HEK293 (cell line): ENCODE results near the gene BMP10.

Experiments
- CTCF ChIA-PET: fragments of 350-600 bp; formaldehyde crosslinking; extraction: SDS; loops from one replicate; lab custom pipeline; 2021; ENCODE audit warnings: antibody characterized with exemption; lab: Yijun Ruan, JAX
- POLR2A ChIA-PET: fragments of 300-600 bp; formaldehyde crosslinking; extraction: SDS; loops from one replicate; lab custom pipeline; 2020; ENCODE audit warnings: antibody characterized with exemption, inconsistent platforms; lab: Yijun Ruan, JAX
- H3K27ac ChIP-seq: fragments of 200-500 bp; sonication (Bioruptor generic); 2 replicates; pipeline ENCODE4 v1.5.1; 2014; ENCODE audit warnings: low read depth, low read length, control low read depth, inconsistent platforms; ENCODE audit errors: extremely low read depth
- H3K36me3 ChIP-seq, 2 experiments: fragments of 200-500 bp in 1 of 2; sonication (Bioruptor generic) in 1 of 2; 1 replicate in 1 of 2; 2 replicates in 1 of 2; pipeline ENCODE4 v1.5.1; 2014 to 2017; ENCODE audit warnings: inconsistent platforms in 2 of 2, low read length in 2 of 2; ENCODE audit not compliant: control insufficient read depth in 2 of 2, insufficient read depth in 1 of 2
- H3K4me1 ChIP-seq: fragments of 200-500 bp; sonication (Bioruptor generic); 2 replicates; pipeline ENCODE4 v1.5.1; 2014; ENCODE audit warnings: mild to moderate bottlenecking, low read length, inconsistent platforms; ENCODE audit not compliant: control insufficient read depth, insufficient read depth
- H3K4me3 ChIP-seq: 2 replicates; pipeline ENCODE4 v1.5.1; 2011; ENCODE audit warnings: low read depth, mild to moderate bottlenecking, control low read depth, low read length, moderate library complexity
- H3K9me3 ChIP-seq: fragments of 200-500 bp; sonication (Bioruptor generic); 2 replicates; pipeline ENCODE4 v1.5.1; 2014; ENCODE audit warnings: low read depth, low read length, inconsistent platforms; ENCODE audit not compliant: control insufficient read depth, insufficient read depth
- EGR2 ChIP-seq: fragments of 450-650 bp; formaldehyde crosslinking; IDR thresholded peaks from 2 replicates; pipeline ENCODE4 v1.5.1; 2016; ENCODE audit warnings: low read depth, missing biosample characterization, missing genetic modification characterization
- KLF1 ChIP-seq: fragments of 450-650 bp; formaldehyde crosslinking; IDR thresholded peaks from 2 replicates; pipeline ENCODE4 v1.5.1; 2016; ENCODE audit warnings: missing biosample characterization, missing genetic modification characterization
- KLF16 ChIP-seq: fragments of 450-650 bp; formaldehyde crosslinking; IDR thresholded peaks from 2 replicates; pipeline ENCODE4 v1.5.1; 2017; ENCODE audit warnings: missing biosample characterization, missing genetic modification characterization
- OSR2 ChIP-seq: fragments of 450-650 bp; formaldehyde crosslinking; IDR thresholded peaks from 2 replicates; pipeline ENCODE4 v1.5.1; 2016; ENCODE audit warnings: missing biosample characterization, missing genetic modification characterization
- SALL2 ChIP-seq: fragments of 450-650 bp; formaldehyde crosslinking; IDR thresholded peaks from 2 replicates; pipeline ENCODE4 v1.5.0; 2017; ENCODE audit warnings: missing biosample characterization, mild to moderate bottlenecking, missing genetic modification characterization, borderline replicate concordance
- WT1 ChIP-seq: fragments of 450-650 bp; formaldehyde crosslinking; IDR thresholded peaks from 2 replicates; pipeline ENCODE4 v1.5.1; 2016; ENCODE audit warnings: missing biosample characterization, missing genetic modification characterization
- ZBTB8A ChIP-seq: fragments of 450-650 bp; formaldehyde crosslinking; IDR thresholded peaks from 2 replicates; pipeline ENCODE4 v1.5.1; 2016; ENCODE audit warnings: missing biosample characterization, missing genetic modification characterization
- ZFP3 ChIP-seq: fragments of 450-650 bp; formaldehyde crosslinking; IDR thresholded peaks from 2 replicates; pipeline ENCODE4 v1.5.1; 2016; ENCODE audit warnings: low read depth, missing biosample characterization, missing genetic modification characterization
- ZFP37 ChIP-seq: fragments of 450-650 bp; formaldehyde crosslinking; IDR thresholded peaks from 2 replicates; pipeline ENCODE4 v1.5.1; 2016; ENCODE audit warnings: missing biosample characterization, missing genetic modification characterization
- ZFP41 ChIP-seq: fragments of 450-650 bp; formaldehyde crosslinking; IDR thresholded peaks from 2 replicates; pipeline ENCODE4 v1.5.1; 2016; ENCODE audit warnings: missing biosample characterization, missing genetic modification characterization, borderline replicate concordance
- ZNF132 ChIP-seq: fragments of 450-650 bp; formaldehyde crosslinking; IDR thresholded peaks from 2 replicates; pipeline ENCODE4 v1.5.1; 2017; ENCODE audit warnings: missing biosample characterization, missing genetic modification characterization, borderline replicate concordance
- ZNF146 ChIP-seq: fragments of 450-650 bp; formaldehyde crosslinking; IDR thresholded peaks from 2 replicates; pipeline ENCODE4 v1.5.1; 2016; ENCODE audit warnings: missing biosample characterization, missing genetic modification characterization
- ZNF211 ChIP-seq: fragments of 450-650 bp; formaldehyde crosslinking; IDR thresholded peaks from 2 replicates; pipeline ENCODE4 v1.5.1; 2016; ENCODE audit warnings: low read depth, missing biosample characterization, missing genetic modification characterization
- ZNF266 ChIP-seq: fragments of 450-650 bp; formaldehyde crosslinking; IDR thresholded peaks from 2 replicates; pipeline ENCODE4 v1.5.1; 2016; ENCODE audit warnings: missing biosample characterization, missing genetic modification characterization, low read depth
- ZNF324 ChIP-seq: fragments of 450-650 bp; formaldehyde crosslinking; IDR thresholded peaks from 2 replicates; pipeline ENCODE4 v1.5.1; 2016; ENCODE audit warnings: missing biosample characterization, missing genetic modification characterization
- ZNF404 ChIP-seq: fragments of 450-650 bp; formaldehyde crosslinking; IDR thresholded peaks from 2 replicates; pipeline ENCODE4 v1.5.1; 2017; ENCODE audit warnings: missing biosample characterization, missing genetic modification characterization
- ZNF473 ChIP-seq: fragments of 450-650 bp; formaldehyde crosslinking; IDR thresholded peaks from 2 replicates; pipeline ENCODE4 v1.5.1; 2017; ENCODE audit warnings: missing biosample characterization, missing genetic modification characterization
- ZNF571 ChIP-seq: fragments of 450-650 bp; formaldehyde crosslinking; IDR thresholded peaks from 2 replicates; pipeline ENCODE4 v1.5.0; 2017; ENCODE audit warnings: missing biosample characterization, missing genetic modification characterization
- ZNF585B ChIP-seq: fragments of 450-650 bp; formaldehyde crosslinking; IDR thresholded peaks from 2 replicates; pipeline ENCODE4 v1.5.1; 2016; ENCODE audit warnings: missing biosample characterization, missing genetic modification characterization
- ZNF623 ChIP-seq: fragments of 450-650 bp; formaldehyde crosslinking; IDR thresholded peaks from 2 replicates; pipeline ENCODE4 v1.5.1; 2016; ENCODE audit warnings: missing biosample characterization, missing genetic modification characterization
- ZNF624 ChIP-seq: fragments of 450-650 bp; formaldehyde crosslinking; IDR thresholded peaks from 2 replicates; pipeline ENCODE4 v1.5.1; 2017; ENCODE audit warnings: missing biosample characterization, missing genetic modification characterization
- ZNF660 ChIP-seq: fragments of 450-650 bp; IDR thresholded peaks from 2 replicates; pipeline ENCODE4 v1.5.1; 2018; ENCODE audit warnings: missing biosample characterization, mild to moderate bottlenecking, missing genetic modification characterization
- ZNF670 ChIP-seq: fragments of 450-650 bp; formaldehyde crosslinking; IDR thresholded peaks from 2 replicates; pipeline ENCODE4 v1.5.1; 2016; ENCODE audit warnings: missing biosample characterization, missing genetic modification characterization, low read depth
- ZNF677 ChIP-seq: fragments of 450-650 bp; IDR thresholded peaks from 2 replicates; pipeline ENCODE4 v1.5.0; 2018; ENCODE audit warnings: missing biosample characterization, mild to moderate bottlenecking, missing genetic modification characterization, moderate library complexity
- ZNF701 ChIP-seq: fragments of 450-650 bp; formaldehyde crosslinking; IDR thresholded peaks from 2 replicates; pipeline ENCODE4 v1.5.1; 2016; ENCODE audit warnings: missing biosample characterization, missing genetic modification characterization
- ZSCAN30 ChIP-seq: fragments of 450-650 bp; IDR thresholded peaks from 2 replicates; pipeline ENCODE4 v1.5.1; 2018; ENCODE audit warnings: missing biosample characterization, mild to moderate bottlenecking, missing genetic modification characterization, moderate library complexity
- TF ChIP-seq, protein P1 (sequence below): fragments of 450-650 bp; formaldehyde crosslinking; IDR thresholded peaks from 2 replicates; pipeline ENCODE4 v1.5.1; 2016; ENCODE audit warnings: missing biosample characterization, missing genetic modification characterization
- TF ChIP-seq, protein P2 (sequence below): fragments of 450-650 bp; formaldehyde crosslinking; IDR thresholded peaks from 2 replicates; pipeline ENCODE4 v1.5.1; 2016; ENCODE audit warnings: missing biosample characterization, missing genetic modification characterization
- TF ChIP-seq, protein P3 (sequence below): fragments of 450-650 bp; formaldehyde crosslinking; IDR thresholded peaks from 2 replicates; pipeline ENCODE4 v1.5.1; 2016; ENCODE audit warnings: missing biosample characterization, missing genetic modification characterization, low read depth

BMP10 gene

DNA sequence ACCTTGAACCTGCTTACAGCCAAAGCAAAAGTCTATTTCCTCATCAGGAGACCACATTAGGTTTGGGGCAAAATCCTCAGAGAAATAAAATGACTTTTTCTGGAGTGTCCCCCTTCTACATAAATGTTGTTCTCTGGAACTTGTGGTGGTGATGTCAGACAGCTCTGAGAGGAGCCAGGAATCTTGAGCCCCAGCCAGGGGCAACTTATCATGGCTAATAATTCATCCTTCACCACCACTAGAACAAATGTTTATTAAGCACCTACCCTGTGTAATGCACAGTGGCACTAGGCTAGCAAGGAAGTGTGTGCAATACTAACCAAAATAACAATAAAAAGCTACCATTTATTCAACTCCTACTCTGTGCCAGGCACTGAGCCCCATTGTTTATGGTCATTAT is 9.0 kb upstream of the BMP10 start:
- Histone ChIP-seq H3K9me3 (no peaks in the 10 kb centered on the region), H3K27ac (no peak overlapping the region), H3K4me3 (no peak overlapping the region), H3K4me1 (no peaks in the 10 kb centered on the region)
- ChIA-PET POLR2A (no interaction called here), CTCF (interaction anchor here (0.7 to 1.8 kb wide), 5 partner anchors 18 to 171 kb away, joined by 3 to 9 read pairs (median 3); no protein-coding TSS in a partner anchor)
- TF ChIP-seq ZNF404 (tag by site-specific recombination) (no peak), ZSCAN30 (tag by site-specific recombination) (no peak), ZNF266 (tag by site-specific recombination) (no peak), ZNF660 (tag by site-specific recombination) (no peak), ZFP41 (no peak), ZNF585B (tag by site-specific recombination) (no peak), KLF1 (tag by site-specific recombination) (no peak), ZNF571 (tag by site-specific recombination) (no peak), ZNF146 (tag by site-specific recombination) (no peak), ZBTB8A (tag by site-specific recombination) (no peak), ZNF677 (tag by site-specific recombination) (no peak), ZNF324 (no peak), ZNF211 (tag by site-specific recombination) (no peak), ZFP37 (no peak), ZFP3 (tag by site-specific recombination) (no peak), ZNF670 (no peak)
- TF ChIP-seq, protein P1, sequence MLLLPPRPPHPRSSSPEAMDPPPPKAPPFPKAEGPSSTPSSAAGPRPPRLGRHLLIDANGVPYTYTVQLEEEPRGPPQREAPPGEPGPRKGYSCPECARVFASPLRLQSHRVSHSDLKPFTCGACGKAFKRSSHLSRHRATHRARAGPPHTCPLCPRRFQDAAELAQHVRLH (tag by site-specific recombination) = no peak
- TF ChIP-seq, protein P2, sequence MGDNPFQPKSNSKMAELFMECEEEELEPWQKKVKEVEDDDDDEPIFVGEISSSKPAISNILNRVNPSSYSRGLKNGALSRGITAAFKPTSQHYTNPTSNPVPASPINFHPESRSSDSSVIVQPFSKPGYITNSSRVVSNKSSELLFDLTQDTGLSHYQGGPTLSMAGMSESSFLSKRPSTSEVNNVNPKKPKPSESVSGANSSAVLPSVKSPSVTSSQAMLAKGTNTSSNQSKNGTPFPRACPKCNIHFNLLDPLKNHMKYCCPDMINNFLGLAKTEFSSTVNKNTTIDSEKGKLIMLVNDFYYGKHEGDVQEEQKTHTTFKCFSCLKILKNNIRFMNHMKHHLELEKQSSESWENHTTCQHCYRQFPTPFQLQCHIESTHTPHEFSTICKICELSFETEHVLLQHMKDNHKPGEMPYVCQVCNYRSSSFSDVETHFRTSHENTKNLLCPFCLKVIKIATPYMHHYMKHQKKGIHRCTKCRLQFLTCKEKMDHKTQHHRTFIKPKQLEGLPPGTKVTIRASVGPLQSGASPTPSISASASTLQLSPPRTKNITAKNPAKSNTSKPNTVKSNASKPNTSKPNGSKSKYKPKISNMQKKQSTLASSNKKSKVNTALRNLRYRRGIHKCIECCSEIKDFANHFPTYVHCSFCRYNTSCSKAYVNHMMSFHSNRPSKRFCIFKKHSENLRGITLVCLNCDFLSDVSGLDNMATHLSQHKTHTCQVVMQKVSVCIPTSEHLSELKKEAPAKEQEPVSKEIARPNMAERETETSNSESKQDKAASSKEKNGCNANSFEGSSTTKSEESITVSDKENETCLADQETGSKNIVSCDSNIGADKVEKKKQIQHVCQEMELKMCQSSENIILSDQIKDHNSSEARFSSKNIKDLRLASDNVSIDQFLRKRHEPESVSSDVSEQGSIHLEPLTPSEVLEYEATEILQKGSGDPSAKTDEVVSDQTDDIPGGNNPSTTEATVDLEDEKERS (tag by site-specific recombination) = no peak
- TF ChIP-seq, protein P3, sequence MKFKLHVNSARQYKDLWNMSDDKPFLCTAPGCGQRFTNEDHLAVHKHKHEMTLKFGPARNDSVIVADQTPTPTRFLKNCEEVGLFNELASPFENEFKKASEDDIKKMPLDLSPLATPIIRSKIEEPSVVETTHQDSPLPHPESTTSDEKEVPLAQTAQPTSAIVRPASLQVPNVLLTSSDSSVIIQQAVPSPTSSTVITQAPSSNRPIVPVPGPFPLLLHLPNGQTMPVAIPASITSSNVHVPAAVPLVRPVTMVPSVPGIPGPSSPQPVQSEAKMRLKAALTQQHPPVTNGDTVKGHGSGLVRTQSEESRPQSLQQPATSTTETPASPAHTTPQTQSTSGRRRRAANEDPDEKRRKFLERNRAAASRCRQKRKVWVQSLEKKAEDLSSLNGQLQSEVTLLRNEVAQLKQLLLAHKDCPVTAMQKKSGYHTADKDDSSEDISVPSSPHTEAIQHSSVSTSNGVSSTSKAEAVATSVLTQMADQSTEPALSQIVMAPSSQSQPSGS (tag by site-specific recombination) = no peak
- TF ChIP-seq, all 188 proteins: peak for 0
- H3K36me3 ChIP-seq = no peaks in the 10 kb centered on the region

DNA sequence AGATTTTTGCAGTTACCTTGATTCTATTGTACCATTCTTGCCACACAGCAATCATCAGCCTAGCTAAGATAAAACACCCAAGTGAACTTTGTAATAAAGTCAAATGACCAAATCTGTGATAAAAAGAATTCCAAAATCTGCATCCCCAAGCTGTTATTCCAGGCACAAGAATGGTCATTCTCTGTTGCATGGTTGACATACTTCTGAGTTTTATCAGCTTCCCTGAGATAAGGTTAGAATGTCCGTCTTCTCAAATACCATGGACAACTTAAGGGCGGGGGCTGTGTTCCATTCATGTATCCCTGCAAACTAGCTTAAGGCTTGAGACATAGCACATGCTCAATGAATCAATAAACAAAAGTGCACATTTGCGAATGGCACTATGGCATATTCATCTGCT is 8.1 kb upstream of the BMP10 start:
- Histone ChIP-seq H3K9me3 (no peaks in the 10 kb centered on the region), H3K27ac (no peak overlapping the region), H3K4me3 (no peak overlapping the region), H3K4me1 (no peaks in the 10 kb centered on the region), H3K36me3 (no peaks in the 10 kb centered on the region)
- POLR2A ChIA-PET = no interaction called here
- TF ChIP-seq OSR2 (tag by site-specific recombination) = no peak
- TF ChIP-seq WT1 (tag by site-specific recombination) = no peak
- TF ChIP-seq ZNF677 (tag by site-specific recombination) = no peak
- no peak for TF ChIP-seq ZNF623 (tag by site-specific recombination)
- TF ChIP-seq ZNF473 (tag by site-specific recombination) = no peak
- no peak for TF ChIP-seq KLF16 (tag by site-specific recombination)
- TF ChIP-seq ZNF701 (tag by site-specific recombination) = no peak
- TF ChIP-seq ZNF132 (tag by site-specific recombination) = no peak
- TF ChIP-seq ZNF624 (tag by site-specific recombination) = no peak
- no peak for TF ChIP-seq SALL2 (tag by site-specific recombination)
- no peak for TF ChIP-seq EGR2 (tag by site-specific recombination)
- CTCF ChIA-PET = interaction anchor here (0.6 to 1.8 kb wide), 4 partner anchors 24 to 750 kb away, joined by 3 to 9 read pairs (median 4); no protein-coding TSS in a partner anchor
